ENCODE results near the gene MYBL2. TPM values are rescaled to one million over a fixed set of nuclear protein-coding genes. Genes with fewer than 3 reads are reported as not detected.

The MYBL2 gene
- total and polyA plus RNA-seq, 2 experiments from 2014 or later: 6.1 to 11.7 TPM

DNA sequence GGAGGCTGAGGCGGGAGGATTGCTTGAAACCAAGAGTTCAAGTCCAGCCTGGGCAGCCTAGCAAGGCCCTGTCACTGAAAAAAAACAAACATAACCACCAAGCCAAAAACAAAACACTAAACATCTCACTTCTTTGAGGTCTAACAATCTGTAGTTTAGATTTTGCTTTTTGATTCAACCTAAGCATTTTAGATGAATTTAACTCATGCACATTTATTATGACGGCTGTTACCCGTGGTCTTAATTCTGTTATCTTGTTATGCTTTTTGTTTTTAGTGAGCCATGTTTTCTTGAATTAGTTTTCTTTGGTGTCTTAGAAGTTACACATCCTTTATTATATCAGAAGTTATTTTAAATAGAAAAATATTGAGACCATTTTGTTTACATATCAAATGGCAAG, 73.7 kb downstream of the MYBL2 start:
- Histone ChIP-seq H3K4me1 (ENCODE audit: insufficient read depth) (no peaks in the 10 kb centered on the region), H4K20me1 (ENCODE audit: insufficient read depth) (no peaks in the 10 kb centered on the region), H3K4me3 (no peak overlapping the region), H3K9me3 (ENCODE audit: low read depth) (no peaks in the 10 kb centered on the region), H2AFZ (0 out of 2 replicates have a peak overlapping the region, but pooled peaks have one; percentile 3), H3K79me2 (ENCODE audit: insufficient read depth) (no peaks in the 10 kb centered on the region), H3K9ac (no peak overlapping the region), H3K27me3 (replicated peaks; ENCODE audit: insufficient read depth) (no peaks in the 10 kb centered on the region), H3K27ac (no peak overlapping the region), H3K36me3 (ENCODE audit: low read depth) (no peaks in the 10 kb centered on the region), H3K4me2 (ENCODE audit: unreplicated experiment) (no peak overlapping the region), H3K9me2 (ENCODE audit: insufficient read depth) (no peaks in the 10 kb centered on the region), H3F3A (ENCODE audit: insufficient read depth) (no peaks in the 10 kb centered on the region)
- in situ Hi-C loops (cut with MboI): loop anchor here (10.0 kb wide), 1 partner anchor 454 kb away; no protein-coding TSS in a partner anchor
- no peak for DNase-seq
- 84% methylated on average over 3 of the region's 3 CpGs for WGBS, 2 experiments (ENCODE audit: low coverage in 1 of 2, low lambda C conversion rate in 2 of 2, missing lambda C conversion rate in 2 of 2)
- TF ChIP-seq EZH2phosphoT487 (IDR thresholded peaks at IDR 0.05; ENCODE audit: insufficient read depth, low read depth) (no peak), EZH2 (IDR thresholded peaks at IDR 0.05; ENCODE audit: insufficient read depth, poor library complexity, severe bottlenecking) (no peak)

DNA sequence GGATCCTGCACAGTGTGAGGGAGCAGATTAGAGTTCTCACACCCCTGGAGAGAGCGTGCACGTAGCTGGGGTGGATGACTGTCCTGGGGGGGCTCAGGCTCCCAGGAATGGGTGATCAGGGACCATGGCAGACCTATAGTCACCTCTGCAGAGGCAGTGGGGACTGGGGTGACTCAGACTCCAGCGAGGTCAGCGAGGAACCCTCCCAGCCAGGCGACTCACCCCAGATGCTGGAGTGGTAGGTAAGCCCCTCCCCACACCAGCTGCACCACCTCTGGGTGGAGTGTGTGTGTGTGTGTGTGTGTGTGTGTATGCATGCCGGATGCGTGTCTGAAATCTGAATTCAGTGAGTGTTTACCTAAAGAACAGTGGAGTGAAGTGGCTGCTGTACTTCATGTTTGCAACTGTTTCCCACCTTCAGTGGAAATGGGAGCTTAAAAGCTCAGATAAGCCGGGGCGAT, 77.3 kb downstream of the MYBL2 start:
- WGBS, 2 experiments (ENCODE audit: low coverage in 1 of 2, low lambda C conversion rate in 2 of 2, missing lambda C conversion rate in 2 of 2): 68 to 71% methylated on average over 9 of the region's 9 CpGs
- DNase-seq: peak; percentile 44

DNA sequence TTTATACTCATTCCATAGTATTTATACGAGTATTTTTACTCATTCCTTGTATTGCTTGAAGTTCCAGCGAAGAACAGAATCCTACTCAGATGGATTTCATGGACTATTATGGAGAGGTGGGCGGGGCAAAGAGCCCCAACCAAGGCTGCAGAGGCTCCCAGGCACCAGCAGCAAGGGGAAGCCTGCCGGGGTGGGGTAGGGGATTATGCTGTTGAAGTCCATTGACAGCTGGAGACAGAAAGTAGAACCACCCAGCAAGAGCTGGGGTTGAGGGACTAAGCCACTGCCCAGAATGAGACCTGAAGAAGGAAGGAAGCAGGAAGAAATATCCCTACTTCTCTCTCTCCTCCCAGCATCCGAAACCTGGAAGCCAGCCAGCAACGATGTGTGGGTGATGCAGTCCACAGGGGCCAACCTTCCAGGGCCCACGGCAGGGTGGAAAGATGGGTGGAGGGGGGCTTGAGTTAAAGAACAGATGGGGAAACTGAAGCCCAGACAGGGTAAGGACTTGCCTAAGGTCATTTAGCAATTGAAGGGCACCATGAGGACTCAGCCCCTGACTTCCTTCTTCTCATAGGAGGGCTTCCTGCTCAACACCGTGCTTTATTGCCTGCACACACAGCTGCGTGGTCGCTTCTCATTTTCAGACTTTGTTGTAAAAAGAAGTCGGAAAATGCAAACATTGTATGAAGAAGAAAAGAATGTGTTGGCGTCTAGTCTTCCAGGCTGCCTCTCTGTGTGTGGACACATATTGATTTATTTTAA, 78.2 kb downstream of the MYBL2 start:
- in situ Hi-C loops (cut with MboI): loop anchor here (10.0 kb wide), 1 partner anchor 450 kb away; no protein-coding TSS in a partner anchor
- no peak overlapping the region for H3K4me2 ChIP-seq (ENCODE audit: unreplicated experiment)
- no peak overlapping the region for H3K4me3 ChIP-seq
- H2AFZ ChIP-seq: no peak overlapping the region
- no peak overlapping the region for H3K27ac ChIP-seq
- DNase-seq: no peak
- no peaks in the 10 kb centered on the region for H3K9me2 ChIP-seq (ENCODE audit: insufficient read depth)
- H3K9ac ChIP-seq: no peak overlapping the region
- no peaks in the 10 kb centered on the region for H4K20me1 ChIP-seq (ENCODE audit: insufficient read depth)
- H3K4me1 ChIP-seq (ENCODE audit: insufficient read depth): no peaks in the 10 kb centered on the region
- H3K79me2 ChIP-seq (ENCODE audit: insufficient read depth): no peaks in the 10 kb centered on the region
- H3F3A ChIP-seq (ENCODE audit: insufficient read depth): no peaks in the 10 kb centered on the region
- no peaks in the 10 kb centered on the region for H3K36me3 ChIP-seq (ENCODE audit: low read depth)
- no peaks in the 10 kb centered on the region for H3K27me3 ChIP-seq (replicated peaks; ENCODE audit: insufficient read depth)
- WGBS, 2 experiments (ENCODE audit: low coverage in 1 of 2, low lambda C conversion rate in 2 of 2, missing lambda C conversion rate in 2 of 2): 54 to 56% methylated on average over 12 of the region's 12 CpGs
- TF ChIP-seq EZH2phosphoT487 (IDR thresholded peaks at IDR 0.05; ENCODE audit: insufficient read depth, low read depth): no peak
- no peak for TF ChIP-seq EZH2 (IDR thresholded peaks at IDR 0.05; ENCODE audit: insufficient read depth, poor library complexity, severe bottlenecking)
- H3K9me3 ChIP-seq (ENCODE audit: low read depth): no peaks in the 10 kb centered on the region

More for the DNA sequence above, 77.3 kb downstream of the MYBL2 start:
- Histone ChIP-seq H3K27ac (no peak overlapping the region), H3K9me2 (ENCODE audit: insufficient read depth) (no peaks in the 10 kb centered on the region), H3K9ac (no peak overlapping the region), H2AFZ (no peak overlapping the region), H3K36me3 (ENCODE audit: low read depth) (no peaks in the 10 kb centered on the region), H3K4me2 (ENCODE audit: unreplicated experiment) (no peak overlapping the region), H3F3A (ENCODE audit: insufficient read depth) (no peaks in the 10 kb centered on the region), H3K79me2 (ENCODE audit: insufficient read depth) (no peaks in the 10 kb centered on the region), H3K4me1 (ENCODE audit: insufficient read depth) (no peaks in the 10 kb centered on the region), H3K9me3 (ENCODE audit: low read depth) (no peaks in the 10 kb centered on the region), H4K20me1 (ENCODE audit: insufficient read depth) (no peaks in the 10 kb centered on the region), H3K27me3 (replicated peaks; ENCODE audit: insufficient read depth) (no peaks in the 10 kb centered on the region), H3K4me3 (no peak overlapping the region)
- TF ChIP-seq EZH2 (IDR thresholded peaks at IDR 0.05; ENCODE audit: insufficient read depth, poor library complexity, severe bottlenecking) (no peak), EZH2phosphoT487 (IDR thresholded peaks at IDR 0.05; ENCODE audit: insufficient read depth, low read depth) (no peak)
- in situ Hi-C loops (cut with MboI): loop anchor here (10.0 kb wide), 1 partner anchor 451 kb away; no protein-coding TSS in a partner anchor

DNA sequence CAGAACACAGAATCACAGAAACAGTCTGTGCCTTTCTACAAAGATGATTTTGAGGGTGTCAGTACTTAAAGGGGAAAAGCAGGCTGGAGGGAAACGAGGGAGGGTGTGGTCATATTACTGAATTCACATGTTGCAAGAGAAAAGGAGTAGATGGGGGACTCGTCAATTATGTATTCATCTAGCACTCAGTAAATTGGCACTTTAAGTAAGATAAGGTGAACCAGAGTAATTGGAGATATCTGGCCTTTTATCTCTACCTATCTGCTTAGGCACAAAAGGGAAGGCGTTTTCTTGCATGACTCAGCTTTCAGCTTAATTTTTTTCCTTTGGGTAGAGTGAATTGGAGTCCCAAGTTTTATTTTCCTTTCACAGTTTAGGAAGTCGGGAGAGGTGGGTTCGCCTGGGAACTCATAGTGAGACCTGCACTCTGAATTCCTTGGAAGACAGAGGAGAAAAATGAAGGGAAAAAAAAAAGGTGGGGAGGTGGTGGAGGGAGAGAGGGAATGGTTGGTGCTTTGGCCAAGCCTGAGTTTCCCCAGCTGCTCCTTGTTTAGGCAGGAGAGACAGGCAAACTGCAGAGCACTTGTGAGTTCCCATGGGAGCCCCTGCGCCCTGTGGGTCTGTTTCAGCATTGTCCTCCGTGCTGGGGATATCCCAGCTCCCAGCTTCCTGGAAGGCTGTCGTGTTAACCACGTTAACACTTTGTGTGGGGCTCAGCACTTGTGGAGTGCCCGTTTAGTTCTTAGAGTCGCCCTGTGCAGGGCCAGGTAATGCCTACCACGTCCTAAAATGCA, 79.6 kb downstream of the MYBL2 start:
- no peaks in the 10 kb centered on the region for H3K36me3 ChIP-seq (ENCODE audit: low read depth)
- H2AFZ ChIP-seq: no peak overlapping the region
- no peaks in the 10 kb centered on the region for H3K27me3 ChIP-seq (replicated peaks; ENCODE audit: insufficient read depth)
- TF ChIP-seq EZH2phosphoT487 (IDR thresholded peaks at IDR 0.05; ENCODE audit: insufficient read depth, low read depth) (no peak), EZH2 (IDR thresholded peaks at IDR 0.05; ENCODE audit: insufficient read depth, poor library complexity, severe bottlenecking) (no peak)
- H3K9ac ChIP-seq: no peak overlapping the region
- H3K4me2 ChIP-seq (ENCODE audit: unreplicated experiment): no peak overlapping the region
- in situ Hi-C loops (cut with MboI): loop anchor here (10.0 kb wide), 1 partner anchor 448 kb away; no protein-coding TSS in a partner anchor
- 66 to 72% methylated on average over 12 of the region's 12 CpGs for WGBS, 2 experiments (ENCODE audit: low coverage in 1 of 2, low lambda C conversion rate in 2 of 2, missing lambda C conversion rate in 2 of 2)
- H4K20me1 ChIP-seq (ENCODE audit: insufficient read depth): no peaks in the 10 kb centered on the region
- H3K9me3 ChIP-seq (ENCODE audit: low read depth): no peaks in the 10 kb centered on the region
- H3K9me2 ChIP-seq (ENCODE audit: insufficient read depth): no peaks in the 10 kb centered on the region
- H3K4me1 ChIP-seq (ENCODE audit: insufficient read depth): peaks cover 6% of the 10 kb centered on the region
- H3F3A ChIP-seq (ENCODE audit: insufficient read depth): peaks cover 7% of the 10 kb centered on the region
- no peak overlapping the region for H3K27ac ChIP-seq
- no peak overlapping the region for H3K4me3 ChIP-seq
- DNase-seq: no peak
- no peaks in the 10 kb centered on the region for H3K79me2 ChIP-seq (ENCODE audit: insufficient read depth)

Measured in GM23248 (cell line).